HG03378 (cell line): ENCODE results near the gene PCGF1.
A peak's percentile ranks its signal among the peaks of the same experiment; 100 is the strongest.

Source experiments
- ATAC-seq: cut with Tn5 transposase; IDR thresholded peaks from one replicate; pipeline ENCODE4 v1.9.1; 2021; ENCODE audit warnings: mild to moderate bottlenecking, moderate library complexity; ENCODE audit not compliant: unreplicated experiment

The PCGF1 gene

DNA sequence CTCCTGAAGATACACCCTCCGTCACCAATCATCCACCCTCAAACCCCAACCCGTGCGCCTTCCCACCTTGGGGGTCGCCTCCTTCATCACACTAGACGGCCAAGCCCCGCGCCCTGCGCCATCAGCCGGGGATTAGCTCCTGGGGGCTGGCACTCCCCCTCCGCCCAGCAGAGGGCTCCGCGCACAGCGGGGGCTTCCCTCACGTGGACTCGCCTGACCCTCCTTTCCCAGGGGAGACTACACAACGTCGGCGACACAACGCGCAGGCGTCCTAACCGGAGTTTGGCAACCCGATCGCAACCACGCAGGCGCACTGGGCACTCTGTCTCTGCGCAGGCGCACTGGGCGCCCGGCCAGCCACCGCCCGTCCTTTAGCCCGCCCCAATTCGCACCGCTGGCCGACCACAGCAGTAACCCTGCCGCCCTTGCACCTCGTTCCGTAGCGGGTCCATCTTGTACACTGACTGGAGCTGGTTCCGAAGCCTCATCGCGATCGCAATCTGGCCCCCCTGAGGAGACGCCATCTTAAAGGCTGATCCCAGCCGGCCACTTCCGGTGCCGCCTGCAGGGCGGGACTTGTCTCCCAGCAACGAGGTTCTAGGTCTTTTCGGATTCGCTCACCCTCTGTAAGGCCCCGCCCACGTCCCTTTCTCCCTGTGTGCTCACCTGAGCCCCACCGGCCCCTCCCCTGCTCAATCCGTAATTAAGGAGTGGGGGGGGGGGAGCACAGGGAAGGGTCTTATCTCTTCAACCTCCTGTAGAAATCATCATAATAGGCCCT lies at the start of gene PCGF1:
TSS of gene PCGF1 (minus strand) at position 551 of the 781 bp plus-strand sequence. CDS start at position 524, 27 bp downstream.
- peak; percentile 88 for ATAC-seq

GRCh38 chr2:74556831-74557370 lies 49.4 kb upstream of the PCGF1 start:
- no peak for ATAC-seq

DNA sequence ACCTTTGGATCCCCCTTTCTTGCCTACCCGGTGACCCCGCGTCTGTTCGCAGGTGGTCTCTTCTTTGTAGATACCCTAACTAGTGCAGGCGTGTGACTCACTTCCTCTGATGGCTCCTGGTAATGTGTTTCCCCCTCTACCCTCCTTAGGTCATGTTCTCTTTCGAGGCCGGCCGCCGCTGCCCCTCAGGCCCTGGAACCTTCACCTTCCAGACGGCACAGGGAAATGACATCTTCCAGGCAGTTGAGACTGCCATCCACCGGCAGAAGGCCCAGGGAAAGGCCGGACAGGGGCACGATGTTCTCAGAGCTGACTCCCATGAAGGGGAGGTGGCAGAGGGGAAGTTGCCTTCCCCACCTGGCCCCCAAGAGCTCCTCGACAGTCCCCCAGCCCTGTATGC lies 48.7 kb upstream of the PCGF1 start:
- no peak for ATAC-seq

GRCh38 chr2:74555610-74556103 lies 48.2 kb upstream of the PCGF1 start:
- no peak for ATAC-seq

DNA sequence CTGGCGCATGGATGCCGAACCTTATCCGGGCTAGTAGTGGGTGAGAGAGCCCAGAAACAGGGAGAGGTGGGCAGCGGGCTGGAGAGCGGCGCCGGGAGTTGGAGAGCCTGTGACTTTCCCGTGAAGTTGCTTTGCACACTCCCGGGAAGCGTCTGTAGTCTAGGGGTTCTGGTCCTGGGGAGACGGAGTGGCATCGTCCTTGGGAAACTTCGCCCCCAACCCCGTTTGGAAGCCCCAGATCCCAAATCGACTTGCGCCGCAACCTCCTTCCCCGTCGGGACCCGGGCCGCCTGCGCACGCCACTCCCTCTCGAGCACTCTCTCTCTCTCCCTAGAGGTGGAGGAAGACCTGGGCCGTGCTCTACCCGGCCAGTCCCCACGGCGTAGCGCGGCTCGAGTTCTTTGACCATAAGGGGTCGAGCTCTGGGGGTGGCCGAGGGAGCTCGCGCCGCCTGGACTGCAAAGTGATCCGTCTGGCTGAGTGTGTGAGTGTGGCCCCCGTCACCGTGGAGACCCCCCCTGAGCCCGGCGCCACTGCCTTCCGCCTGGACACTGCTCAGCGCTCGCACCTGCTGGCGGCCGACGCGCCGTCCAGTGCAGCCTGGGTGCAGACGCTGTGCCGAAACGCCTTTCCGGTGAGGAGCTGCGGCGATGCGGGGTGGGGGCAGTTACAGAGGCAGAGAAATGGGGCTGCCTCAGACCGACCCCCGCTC lies 47.5 kb upstream of the PCGF1 start:
- no peak for ATAC-seq

DNA sequence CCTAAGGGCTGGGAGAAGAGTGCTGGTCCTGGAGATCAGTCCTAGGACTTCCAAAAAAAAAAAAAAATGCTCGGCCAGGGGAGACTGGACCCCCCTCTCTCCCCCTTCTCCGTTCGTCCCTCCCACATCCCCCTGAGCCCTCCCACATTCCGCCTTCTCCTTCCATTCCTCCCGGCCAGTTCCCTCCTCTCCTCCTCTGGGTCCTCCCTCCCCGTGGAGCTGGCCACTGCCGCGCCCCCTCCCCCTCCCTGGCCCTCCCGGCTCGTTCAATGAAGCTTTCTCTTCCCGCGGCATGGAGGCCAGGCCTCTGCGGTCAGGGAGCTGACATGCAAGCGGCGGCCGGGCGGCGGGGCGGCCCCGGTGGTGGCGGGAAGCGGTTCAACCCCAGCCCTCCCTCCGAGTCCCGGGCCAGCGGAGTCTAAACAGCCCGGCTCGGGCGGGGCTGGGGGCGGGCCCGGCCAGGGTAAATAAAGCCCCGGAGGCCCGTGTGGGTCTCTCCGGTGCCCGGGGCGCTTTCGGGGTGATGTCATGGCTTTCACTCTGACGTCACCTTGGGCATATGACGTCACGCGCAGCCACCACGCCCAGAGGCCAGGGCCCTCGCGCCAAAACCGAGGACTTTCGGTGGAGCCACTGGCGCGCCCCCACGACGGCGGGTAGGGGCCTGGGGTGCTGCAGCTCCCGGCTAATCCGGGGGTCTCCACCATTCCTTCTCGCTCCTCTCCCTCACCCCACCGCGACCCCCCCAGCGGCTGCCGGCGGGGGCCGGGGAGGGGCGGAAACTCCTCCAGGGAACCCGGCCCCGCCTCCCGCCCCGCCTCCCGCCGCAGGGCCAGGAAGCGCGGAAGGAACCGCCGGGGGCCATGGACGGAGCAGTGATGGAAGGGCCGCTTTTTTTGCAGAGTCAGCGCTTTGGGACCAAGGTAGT lies 46.7 kb upstream of the PCGF1 start, which contains the start of the genes DOK1 and LOXL3:
TSS of gene DOK1 (plus strand) at position 829 of the 928 bp plus-strand sequence. CDS start at position 864, 35 bp downstream.
TSS of gene LOXL3 (minus strand) at position 51 of the 928 bp plus-strand sequence. CDS start 1,308 bp downstream, outside the sequence.
- ATAC-seq, result no peak

DNA sequence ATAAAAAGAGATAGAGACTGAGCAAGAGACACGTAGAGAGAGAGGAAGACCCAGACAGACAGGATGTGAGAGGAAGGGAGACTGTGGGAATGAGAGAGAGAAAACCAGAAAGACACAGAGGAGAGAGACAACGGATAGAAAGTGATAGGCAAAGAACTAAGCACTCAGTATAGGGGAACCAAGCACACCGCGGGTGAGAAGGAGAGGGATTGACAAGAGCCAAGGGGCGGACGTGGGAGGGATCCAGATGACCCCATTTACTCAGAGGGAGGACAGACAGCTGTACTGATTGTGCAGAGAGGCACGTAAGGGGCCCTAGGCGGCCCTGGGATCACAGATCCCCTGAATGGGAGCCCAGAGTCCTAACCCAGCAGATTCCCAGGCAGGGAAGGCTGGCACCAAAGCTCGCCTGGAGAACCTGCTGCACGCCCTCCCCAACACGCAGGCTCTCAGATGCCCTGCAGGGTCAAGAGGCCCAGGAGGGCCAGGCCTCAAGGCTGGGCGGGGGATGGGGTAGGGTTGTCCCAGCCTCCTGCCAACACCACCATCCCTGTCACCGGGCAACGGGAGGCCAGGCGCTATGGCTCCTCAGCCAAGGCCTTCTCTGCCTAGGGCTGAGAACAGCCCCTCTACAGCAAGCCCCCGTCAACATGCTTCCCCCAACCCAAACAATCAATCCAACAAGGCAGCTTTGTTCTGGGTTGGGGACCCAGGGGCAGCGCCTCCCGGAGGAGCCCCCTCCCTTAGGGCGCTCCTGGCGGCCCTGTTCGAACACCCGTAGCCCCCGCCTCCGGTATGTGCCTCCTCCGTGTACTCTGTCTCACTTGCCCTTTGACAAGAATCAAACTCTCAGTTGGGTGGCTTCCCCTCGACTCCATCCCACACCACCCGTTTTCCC lies 45.7 kb upstream of the PCGF1 start:
- peak; percentile 24 for ATAC-seq

DNA sequence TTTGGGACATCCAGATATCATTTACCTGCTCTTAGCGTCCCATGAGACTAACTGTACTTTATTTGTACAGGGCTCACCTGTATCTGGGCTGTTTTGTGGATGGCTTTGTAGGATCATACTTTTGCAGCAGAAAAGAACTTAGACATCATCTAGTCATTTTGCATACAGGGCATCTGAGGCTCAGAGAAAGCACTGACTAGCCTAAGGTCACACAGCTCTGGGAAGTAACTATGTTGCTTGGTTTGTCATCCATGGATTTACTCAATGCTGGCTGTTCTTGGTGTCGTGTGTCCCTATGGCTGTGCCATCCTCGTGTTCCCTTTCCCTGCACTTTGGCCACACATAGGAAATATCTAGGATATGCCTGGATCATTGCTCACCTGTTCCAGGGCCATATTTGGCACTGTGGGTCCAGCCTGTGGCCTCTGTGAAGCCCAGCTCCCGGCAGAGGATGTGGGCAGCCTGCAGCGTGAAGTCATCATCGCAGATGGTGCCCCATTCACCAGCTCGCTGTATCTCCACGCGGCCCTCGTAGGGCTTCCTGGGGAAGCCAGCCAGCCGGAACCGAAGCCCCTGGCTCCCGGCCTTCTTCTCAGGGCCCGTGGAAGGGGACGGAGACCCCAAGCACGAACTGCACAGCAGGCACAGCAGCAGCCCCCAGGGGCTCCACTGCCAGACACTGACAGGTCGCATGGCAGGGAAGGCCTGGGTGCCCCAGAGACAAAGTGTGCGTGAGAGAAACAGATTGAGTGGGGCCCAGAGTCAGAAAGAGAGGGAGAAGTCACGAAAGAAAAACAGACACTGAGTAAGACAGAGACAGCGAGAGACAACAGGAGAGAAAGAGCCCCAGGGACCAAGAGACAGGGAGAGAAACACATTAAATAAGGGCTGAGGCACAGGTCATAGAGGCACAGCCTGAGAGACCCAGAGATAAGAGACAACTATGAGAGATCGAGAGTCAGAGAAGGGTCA lies 44.7 kb upstream of the PCGF1 start:
- ATAC-seq, result peak; percentile 31

DNA sequence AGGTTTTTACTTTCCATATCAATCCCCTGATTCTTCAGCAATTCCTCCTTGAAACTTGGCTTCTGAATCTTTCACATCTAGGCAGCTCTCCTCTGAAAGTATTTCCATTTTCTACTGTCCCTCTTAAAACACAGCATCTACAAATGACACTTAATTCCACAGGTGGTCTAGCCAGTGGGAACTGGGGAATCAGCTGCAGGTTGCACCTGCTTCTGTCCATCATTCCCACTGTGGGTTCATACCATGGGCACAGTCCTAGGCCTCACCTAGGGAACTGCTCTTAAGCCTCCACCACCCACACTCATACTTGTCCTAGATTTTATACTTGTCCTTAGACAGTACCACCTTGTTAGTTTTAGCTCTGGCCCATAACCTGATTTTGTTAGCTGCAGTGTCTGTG lies 44.0 kb upstream of the PCGF1 start:
- ATAC-seq, result no peak

DNA sequence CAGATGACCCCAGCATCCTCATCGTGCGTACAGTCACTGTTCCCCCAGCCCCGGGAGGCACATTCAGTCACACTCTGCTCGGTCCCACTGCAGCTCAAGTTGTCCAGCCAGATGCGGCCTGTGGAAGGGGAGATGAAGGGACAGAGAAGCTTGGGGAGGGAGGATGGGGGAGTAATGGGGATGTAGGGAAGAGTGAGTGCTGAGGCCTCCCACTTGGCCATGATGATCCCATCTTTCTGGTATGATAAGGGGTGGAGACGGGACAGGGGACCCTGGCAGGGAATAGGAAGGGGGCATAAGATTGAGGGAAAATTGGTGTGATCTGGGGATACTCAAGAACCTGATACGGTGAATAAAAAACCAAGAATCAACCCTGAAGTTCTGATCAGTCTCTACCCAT lies 42.7 kb upstream of the PCGF1 start:
- no peak for ATAC-seq

GRCh38 chr2:74548900-74549826 lies 41.7 kb upstream of the PCGF1 start:
- ATAC-seq, result no peak

DNA sequence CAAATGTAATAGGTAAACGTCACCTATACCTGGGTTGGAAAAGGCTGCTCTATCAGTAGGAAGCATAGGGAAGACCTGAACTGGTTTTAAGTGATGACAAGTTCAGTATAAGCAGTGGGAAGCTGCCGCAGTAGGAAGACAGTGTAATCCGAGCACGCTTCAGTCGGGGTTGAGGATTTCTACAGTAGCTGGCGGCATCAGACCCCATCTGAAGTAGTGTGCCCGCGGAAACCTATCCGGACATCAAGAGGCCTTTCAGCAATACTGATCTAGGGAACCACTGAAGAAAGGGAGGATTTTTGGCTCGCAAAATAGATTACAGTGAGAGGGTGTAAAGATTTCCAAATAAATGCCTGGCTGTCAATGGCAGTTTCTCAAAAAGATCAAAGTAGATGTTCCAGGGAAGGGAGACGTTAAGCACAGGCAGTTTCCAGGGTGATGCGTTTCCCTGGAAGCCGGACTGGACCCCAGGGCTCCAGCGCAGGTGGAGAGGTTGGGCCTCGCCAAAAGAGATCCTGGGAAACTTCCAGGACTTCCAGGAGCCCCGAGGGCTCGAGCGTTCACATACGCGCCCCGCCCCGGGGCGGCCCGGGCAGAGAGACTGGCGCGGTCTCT lies 40.9 kb upstream of the PCGF1 start:
- no peak for ATAC-seq

GRCh38 chr2:74546004-74546403 lies 38.5 kb upstream of the PCGF1 start:
- no peak for ATAC-seq

- no peak for ATAC-seq
Observed at GRCh38 chr2:74544634-74545033, 37.1 kb upstream of the PCGF1 start.

GRCh38 chr2:74542978-74543377 lies 35.5 kb upstream of the PCGF1 start:
- ATAC-seq, result no peak

DNA sequence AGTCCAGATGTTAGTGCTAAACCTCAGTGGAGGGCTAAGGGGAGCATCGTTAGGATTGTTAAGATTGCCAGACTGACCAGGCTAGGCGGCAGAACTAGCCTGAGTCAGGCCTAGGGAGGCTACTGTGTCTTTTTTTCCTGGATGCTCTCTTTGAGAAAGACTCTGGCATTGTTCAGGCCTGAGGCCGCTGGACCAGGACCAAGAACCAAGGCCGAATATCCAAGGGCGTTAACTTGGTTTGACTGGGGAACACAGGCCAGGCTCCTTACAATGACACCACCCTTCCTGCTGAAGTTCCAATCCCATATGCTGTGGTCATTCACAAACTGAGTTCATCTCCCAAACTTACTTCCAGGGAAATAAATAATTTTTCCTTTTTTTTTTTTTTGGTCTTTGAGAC lies 32.8 kb upstream of the PCGF1 start:
- no peak for ATAC-seq

DNA sequence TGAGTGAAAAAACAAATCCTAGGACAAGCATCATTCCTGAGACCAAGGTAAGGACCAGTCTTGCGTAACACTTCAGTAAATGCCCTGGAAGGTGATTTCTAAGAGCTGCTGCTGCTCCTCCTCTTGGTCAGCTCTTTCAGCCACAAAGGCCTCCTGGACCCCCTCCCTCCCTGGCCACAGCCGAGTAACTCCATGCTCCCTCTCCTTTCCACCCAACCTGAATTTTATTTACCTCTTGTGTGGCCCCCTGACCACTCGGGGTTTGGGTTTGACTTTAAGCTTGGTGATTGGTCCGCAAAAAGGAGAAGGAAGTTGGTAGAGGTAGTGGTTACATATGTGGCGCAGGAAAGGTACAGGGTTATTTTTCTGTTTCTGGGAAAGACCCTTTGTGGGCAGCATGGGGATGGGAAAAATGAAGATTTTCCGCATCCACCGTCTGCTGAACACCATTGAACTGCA lies 31.4 kb upstream of the PCGF1 start:
- ATAC-seq, result peak; percentile 50
